Ovary (tissue), 9 donors: Measurements from ENCODE around the gene HS3ST6. TPM values are rescaled to one million over a fixed set of nuclear protein-coding genes. Genes with fewer than 3 reads are reported as not detected.

ENCODE experiments used
- DNase-seq, 5 donors: peaks; one replicate each; pipeline ENCODE4 v3.0.0-alpha.2; 2019 to 2020
- H3K27ac ChIP-seq, 2 donors: fragments of 200-600 bp; one replicate each; pipeline versions ENCODE4 v1.5.1 to v1.8.0; 2019 to 2022
- H3K27me3 ChIP-seq: fragments of 200-600 bp; one replicate; pipeline ENCODE4 v1.8.0; 2022
- H3K36me3 ChIP-seq: fragments of 200-600 bp; sonication (generic); one replicate; pipeline ENCODE4 v1.5.1; 2019
- H3K4me1 ChIP-seq: one replicate; pipeline ENCODE4 v1.8.1; 2013; ENCODE audit warnings: mild to moderate bottlenecking, moderate library complexity; ENCODE audit not compliant: insufficient read depth
- H3K4me3 ChIP-seq: fragments of 200-600 bp; sonication (generic); one replicate; pipeline ENCODE4 v1.5.1; 2017
- H3K9me3 ChIP-seq, 2 donors: fragments of 200-600 bp in 1 of 2; sonication (generic) in 1 of 2; one replicate each; pipeline versions ENCODE4 v1.5.1 to v1.8.1; 2013 to 2019; ENCODE audit warnings: mild to moderate bottlenecking in 1 of 2, moderate library complexity in 1 of 2
- EP300 ChIP-seq: sonication (generic); formaldehyde crosslinking; IDR thresholded peaks from one replicate; pipeline ENCODE4 v1.6.1; 2017; ENCODE audit warnings: antibody characterized with exemption
- POLR2A ChIP-seq: fragments of 450-650 bp; IDR thresholded peaks from one replicate; pipeline ENCODE4 v1.6.1; 2017; ENCODE audit warnings: antibody characterized with exemption, mild to moderate bottlenecking, moderate library complexity
- WGBS, 3 donors: extraction: QIAGEN DNeasy Blood & Tissue Kit in 1 of 3; methylation state at CpG; one replicate each; pipeline versions ENCODE4 v1.1.5 to v1.1.7; 2013 to 2017; 5-methylcytosine and 5-hydroxymethylcytosine counted together
- intact Hi-C, 4 donors: fragments of 100-400 bp; cut with DNase I; formaldehyde crosslinking; loops; one replicate each; pipeline versions ENCODE4 v1.11.0 to v1.15.1; 2022 to 2023
- polyA plus RNA-seq, 2 donors: library from polyadenylated mRNA; stranded (reverse); fragments of 200-250 nt in 1 of 2; fragments of 350-450 nt in 1 of 2; fragmentation: Illumina TruSeq in 1 of 2; extraction: RNeasy Lipid Tissue Mini Kit (QIAGEN cat#74804) in 1 of 2; gene quantifications; one replicate each; pipeline ENCODE4 v1.2.3, GENCODE V29; 2013 to 2014
- total RNA-seq, 7 donors: library from RNA; depleted of rRNA in 2 of 7; stranded (reverse); fragments of >200 nt in 2 of 7; fragmentation: NEBNext Ultra II Directional in 3 of 7; extraction: Animal tissue kit (Norgen Biotek cat#: 25700) in 3 of 7; gene quantifications; one replicate each; pipeline versions ENCODE4 v1.1.0 to v1.2.4, GENCODE V29; 2016 to 2023
- TF ChIP-seq, protein P1 (sequence below), 3 donors: fragments of 450-650 bp in 2 of 3; fragments of 200-600 bp in 1 of 3; IDR thresholded peaks; one replicate each; pipeline versions ENCODE4 v1.5.1 to v1.8.0; 2016 to 2022; ENCODE audit warnings: antibody characterized with exemption in 3 of 3, mild to moderate bottlenecking in 1 of 3
- donor health status: DM: no; HTN: no; CAD: no; lungs with moderate emphysema.
- donor health status: DM: no; HTN: no; CAD: no.
- donor health status: Bipolar disorder and iron deficiency.
- donor health status: DM: yes; HTN: yes; CAD: no.
- donor health status: DM: no; HTN: no; CAD: no.
- donor health status: DM: yes; HTN: yes; CAD: no.

HS3ST6 gene
- total and polyA plus RNA-seq, 9 donors: 0.69 to 1.8 TPM; not detected in 7

GRCh38 chr16:1926271-1926670 lies 8.1 kb upstream of the HS3ST6 start:
- TF ChIP-seq, protein P1, sequence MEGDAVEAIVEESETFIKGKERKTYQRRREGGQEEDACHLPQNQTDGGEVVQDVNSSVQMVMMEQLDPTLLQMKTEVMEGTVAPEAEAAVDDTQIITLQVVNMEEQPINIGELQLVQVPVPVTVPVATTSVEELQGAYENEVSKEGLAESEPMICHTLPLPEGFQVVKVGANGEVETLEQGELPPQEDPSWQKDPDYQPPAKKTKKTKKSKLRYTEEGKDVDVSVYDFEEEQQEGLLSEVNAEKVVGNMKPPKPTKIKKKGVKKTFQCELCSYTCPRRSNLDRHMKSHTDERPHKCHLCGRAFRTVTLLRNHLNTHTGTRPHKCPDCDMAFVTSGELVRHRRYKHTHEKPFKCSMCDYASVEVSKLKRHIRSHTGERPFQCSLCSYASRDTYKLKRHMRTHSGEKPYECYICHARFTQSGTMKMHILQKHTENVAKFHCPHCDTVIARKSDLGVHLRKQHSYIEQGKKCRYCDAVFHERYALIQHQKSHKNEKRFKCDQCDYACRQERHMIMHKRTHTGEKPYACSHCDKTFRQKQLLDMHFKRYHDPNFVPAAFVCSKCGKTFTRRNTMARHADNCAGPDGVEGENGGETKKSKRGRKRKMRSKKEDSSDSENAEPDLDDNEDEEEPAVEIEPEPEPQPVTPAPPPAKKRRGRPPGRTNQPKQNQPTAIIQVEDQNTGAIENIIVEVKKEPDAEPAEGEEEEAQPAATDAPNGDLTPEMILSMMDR (IDR thresholded peaks at IDR 0.05): no peak
- no peak for TF ChIP-seq EP300
- TF ChIP-seq POLR2A: no peak
- intact Hi-C loops: loop anchor here in 2 of 4 donors (5.0 kb wide), 1 partner anchor 64 kb away; no protein-coding TSS in a partner anchor
- no peaks in the 10 kb centered on the region for H3K9me3 ChIP-seq
- H3K4me3 ChIP-seq: no peak overlapping the region
- no peak for DNase-seq
- H3K36me3 ChIP-seq: no peaks in the 10 kb centered on the region
- H3K27me3 ChIP-seq: no peaks in the 10 kb centered on the region
- WGBS, 3 donors: 51 to 58% (median 57%) methylated on average over 11 of the region's 11 CpGs
- no peak overlapping the region for H3K27ac ChIP-seq
- no peaks in the 10 kb centered on the region for H3K4me1 ChIP-seq

GRCh38 chr16:1924095-1924494 lies 5.9 kb upstream of the HS3ST6 start:
- 35 to 55% (median 43%) methylated on average over 5 of the region's 5 CpGs for WGBS, 3 donors
- H3K36me3 ChIP-seq: no peaks in the 10 kb centered on the region
- no peak overlapping the region for H3K4me3 ChIP-seq
- no peaks in the 10 kb centered on the region for H3K9me3 ChIP-seq
- H3K27me3 ChIP-seq: no peaks in the 10 kb centered on the region
- no peak for DNase-seq
- H3K27ac ChIP-seq: no peak overlapping the region
- no peak for TF ChIP-seq POLR2A
- TF ChIP-seq EP300: no peak
- TF ChIP-seq, protein P1 (IDR thresholded peaks at IDR 0.05): no peak
- intact Hi-C loops: no loop called here
- H3K4me1 ChIP-seq: no peaks in the 10 kb centered on the region

DNA sequence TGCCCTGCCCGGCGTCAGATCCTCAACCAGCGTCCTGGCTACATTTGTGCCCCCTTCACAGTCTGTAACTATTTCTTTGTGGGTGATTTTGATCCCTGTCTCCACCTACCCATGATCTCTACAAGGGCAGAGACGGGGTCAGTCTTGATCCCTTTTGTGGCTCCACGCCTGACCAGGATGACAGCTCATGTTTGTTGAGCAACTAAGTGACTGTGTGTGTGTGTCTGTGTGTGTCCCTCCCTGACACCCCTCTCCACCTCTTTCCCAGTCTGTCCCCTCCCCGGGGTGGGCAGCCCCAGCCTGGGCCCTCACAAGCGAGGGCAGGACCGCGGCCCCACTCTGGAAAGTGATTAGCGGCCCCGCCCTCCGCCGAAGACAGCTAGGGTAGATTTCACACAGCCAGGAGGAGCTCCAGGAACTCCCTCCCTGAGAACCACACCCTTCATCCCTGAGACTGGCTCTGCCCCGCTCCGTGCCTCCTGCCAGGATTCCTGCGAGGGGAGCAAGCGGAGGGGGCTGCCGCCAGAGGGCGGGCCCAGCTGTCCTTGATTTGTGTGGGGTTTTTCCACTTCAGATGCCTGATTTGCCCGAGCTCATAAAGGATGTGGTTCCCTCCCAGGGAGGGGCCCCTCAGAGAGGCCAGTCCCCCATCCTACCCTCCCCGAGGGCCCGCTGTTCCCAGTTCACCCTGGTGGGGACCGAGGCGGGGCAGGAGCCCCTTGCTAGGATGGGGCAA lies 5.3 kb upstream of the HS3ST6 start:
- H3K27ac ChIP-seq: no peak overlapping the region
- 12 to 13% (median 12%) methylated on average over 23 to 24 of the region's 24 CpGs for WGBS, 3 donors
- no peaks in the 10 kb centered on the region for H3K36me3 ChIP-seq
- no peak overlapping the region for H3K4me3 ChIP-seq
- H3K9me3 ChIP-seq: no peaks in the 10 kb centered on the region
- no peak for TF ChIP-seq POLR2A
- TF ChIP-seq, protein P1 (IDR thresholded peaks at IDR 0.05): no peak
- no peak for TF ChIP-seq EP300
- DNase-seq: no peak
- H3K4me1 ChIP-seq: no peaks in the 10 kb centered on the region
- no peaks in the 10 kb centered on the region for H3K27me3 ChIP-seq
- intact Hi-C loops: no loop called here

DNA sequence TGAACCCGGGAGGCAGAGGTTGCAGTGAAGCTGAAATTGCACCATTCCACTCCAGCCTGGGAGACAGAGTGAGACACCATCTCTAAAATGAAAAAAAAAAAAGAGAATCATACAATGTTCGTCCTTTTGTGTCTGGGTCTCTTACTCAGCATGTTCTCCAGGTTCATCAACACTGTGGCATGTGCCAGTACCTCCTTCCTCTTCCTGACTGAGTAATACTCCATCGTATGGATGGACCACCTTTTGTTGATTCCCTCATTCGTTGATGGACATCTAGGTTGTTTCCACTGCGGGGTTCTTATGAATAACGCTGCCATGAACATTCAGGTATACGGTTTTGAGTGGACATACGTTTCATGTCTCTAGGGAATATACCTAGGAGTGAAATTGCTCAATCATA lies 4.1 kb upstream of the HS3ST6 start:
- intact Hi-C loops: no loop called here
- Histone ChIP-seq H3K36me3 (no peaks in the 10 kb centered on the region), H3K27me3 (no peaks in the 10 kb centered on the region), H3K9me3 (no peaks in the 10 kb centered on the region), H3K4me3 (no peak overlapping the region), H3K4me1 (no peaks in the 10 kb centered on the region), H3K27ac (no peak overlapping the region)
- DNase-seq: no peak
- 71 to 80% (median 75%) methylated on average over 8 of the region's 8 CpGs for WGBS, 3 donors
- TF ChIP-seq EP300: no peak
- TF ChIP-seq, protein P1 (IDR thresholded peaks at IDR 0.05): no peak
- no peak for TF ChIP-seq POLR2A
